HepG2 (cell line): ENCODE measurements around the gene RANBP2. TPM values are rescaled to one million over a fixed set of nuclear protein-coding genes. Genes with fewer than 3 reads are reported as not detected.
A peak's percentile ranks its signal among the peaks of the same experiment; 100 is the strongest.

ENCODE experiments used
- ADNP ChIP-seq: sonication (generic); formaldehyde crosslinking; IDR thresholded peaks from 2 replicates; pipeline ENCODE4 v1.4.0; 2020; ENCODE audit warnings: missing genetic modification reagents
- EED ChIP-seq: sonication (generic); formaldehyde crosslinking; IDR thresholded peaks from 2 replicates; pipeline ENCODE4 v1.5.0; 2020; ENCODE audit warnings: mild to moderate bottlenecking, missing genetic modification reagents
- GTF3A ChIP-seq: sonication (generic); formaldehyde crosslinking; conservative IDR thresholded peaks from 2 replicates; pipeline ENCODE4 v1.4.0; 2020; ENCODE audit warnings: mild to moderate bottlenecking, missing genetic modification reagents
- HDAC6 ChIP-seq: fragments of 200-600 bp; sonication (generic); IDR thresholded peaks from 2 replicates; pipeline ENCODE4 v1.7.0; 2017; ENCODE audit warnings: mild to moderate bottlenecking, antibody characterized with exemption, low read length, low read depth
- PRMT3 ChIP-seq: sonication (generic); formaldehyde crosslinking; IDR thresholded peaks from 2 replicates; pipeline ENCODE4 v1.8.1; 2022; ENCODE audit warnings: low read depth, mild to moderate bottlenecking, moderate library complexity, missing genetic modification reagents, borderline replicate concordance
- RXRB ChIP-seq: IDR thresholded peaks from 2 replicates; pipeline ENCODE4 v1.6.1; 2016; ENCODE audit warnings: borderline replicate concordance, missing genetic modification reagents, missing compliant biosample characterization
- TCF7L2 ChIP-seq: IDR thresholded peaks from 2 replicates; pipeline ENCODE4 v1.6.1; 2011; ENCODE audit warnings: mild to moderate bottlenecking, low read depth, low read length, moderate library complexity
- ZBTB20 ChIP-seq: sonication (generic); formaldehyde crosslinking; IDR thresholded peaks from 2 replicates; pipeline ENCODE4 v1.8.1; 2023; ENCODE audit warnings: missing genetic modification reagents, low read depth, mild to moderate bottlenecking, borderline replicate concordance
- ZBTB8A ChIP-seq: sonication (generic); formaldehyde crosslinking; IDR thresholded peaks from 2 replicates; pipeline ENCODE4 v1.4.0; 2020; ENCODE audit warnings: mild to moderate bottlenecking, low read depth, missing genetic modification reagents, borderline replicate concordance
- ZC3H13 ChIP-seq: sonication (generic); formaldehyde crosslinking; IDR thresholded peaks from 2 replicates; pipeline ENCODE4 v1.8.1; 2023; ENCODE audit warnings: mild to moderate bottlenecking, missing genetic modification reagents, moderate library complexity
- ZIK1 ChIP-seq: sonication (generic); formaldehyde crosslinking; IDR thresholded peaks from 2 replicates; pipeline ENCODE4 v1.5.0; 2020; ENCODE audit warnings: mild to moderate bottlenecking, low read depth, missing genetic modification reagents, borderline replicate concordance
- ZNF180 ChIP-seq: sonication (generic); formaldehyde crosslinking; IDR thresholded peaks from 2 replicates; pipeline ENCODE4 v1.4.0; 2020; ENCODE audit warnings: low read depth, missing genetic modification reagents, borderline replicate concordance
- ZNF383 ChIP-seq: sonication (generic); formaldehyde crosslinking; IDR thresholded peaks from 2 replicates; pipeline ENCODE4 v1.4.0; 2020; ENCODE audit warnings: missing genetic modification reagents, mild to moderate bottlenecking, borderline replicate concordance
- ZNF780A ChIP-seq: sonication (generic); formaldehyde crosslinking; IDR thresholded peaks from 2 replicates; pipeline ENCODE4 v1.8.0; 2022; ENCODE audit warnings: mild to moderate bottlenecking, missing genetic modification reagents, moderate library complexity
- ZNF788 ChIP-seq: sonication (generic); formaldehyde crosslinking; IDR thresholded peaks from 2 replicates; pipeline ENCODE4 v1.5.0; 2020; ENCODE audit warnings: mild to moderate bottlenecking, missing genetic modification reagents, borderline replicate concordance
- ZSCAN25 ChIP-seq: sonication (generic); formaldehyde crosslinking; IDR thresholded peaks from 2 replicates; pipeline ENCODE4 v1.8.0; 2022; ENCODE audit warnings: mild to moderate bottlenecking, missing genetic modification reagents
- polyA plus RNA-seq, 8 experiments: library from polyadenylated mRNA; depleted of rRNA in 3 of 8; stranded (reverse) in 7 of 8; unstranded in 1 of 8; fragments of >200 nt; fragmentation: Illumina TruSeq in 4 of 8; extraction: Trizol in 4 of 8; gene quantifications; 2 replicates each; pipeline versions ENCODE4 v1.2.1 to v1.2.3, GENCODE V29; 2011 to 2016; ENCODE audit warnings: low read depth in 4 of 8, missing spikeins in 1 of 8, mixed read lengths in 1 of 8; ENCODE audit not compliant: insufficient read depth in 1 of 8
- total RNA-seq, 5 experiments: library from RNA; depleted of rRNA; stranded (reverse); fragments of >200 nt; fragmentation: Illumina TruSeq; extraction: Trizol; gene quantifications; 2 replicates each; pipeline ENCODE4 v1.2.3, GENCODE V29; 2016; ENCODE audit warnings: low read depth in 1 of 5
- TF ChIP-seq, protein P1 (sequence below): sonication (generic); formaldehyde crosslinking; IDR thresholded peaks from 2 replicates; pipeline ENCODE4 v1.5.0; 2020; ENCODE audit warnings: mild to moderate bottlenecking, missing genetic modification reagents
- TF ChIP-seq, protein P2 (sequence below): sonication (generic); formaldehyde crosslinking; IDR thresholded peaks from 2 replicates; pipeline ENCODE4 v1.4.0; 2020; ENCODE audit warnings: missing genetic modification reagents
- TF ChIP-seq, protein P3 (sequence below): sonication (generic); formaldehyde crosslinking; IDR thresholded peaks from 2 replicates; pipeline ENCODE4 v1.5.0; 2020; ENCODE audit warnings: mild to moderate bottlenecking, missing genetic modification reagents
- TF ChIP-seq, protein P4 (sequence below): sonication (generic); formaldehyde crosslinking; IDR thresholded peaks from 2 replicates; pipeline ENCODE4 v1.4.0; 2020; ENCODE audit warnings: mild to moderate bottlenecking, missing genetic modification reagents

RANBP2 gene
- total and polyA plus RNA-seq, 2 of the 13 experiments (the other 11 are each of a cell fraction or from before 2014, with no cell fraction given): 12.2 to 87.0 TPM

DNA sequence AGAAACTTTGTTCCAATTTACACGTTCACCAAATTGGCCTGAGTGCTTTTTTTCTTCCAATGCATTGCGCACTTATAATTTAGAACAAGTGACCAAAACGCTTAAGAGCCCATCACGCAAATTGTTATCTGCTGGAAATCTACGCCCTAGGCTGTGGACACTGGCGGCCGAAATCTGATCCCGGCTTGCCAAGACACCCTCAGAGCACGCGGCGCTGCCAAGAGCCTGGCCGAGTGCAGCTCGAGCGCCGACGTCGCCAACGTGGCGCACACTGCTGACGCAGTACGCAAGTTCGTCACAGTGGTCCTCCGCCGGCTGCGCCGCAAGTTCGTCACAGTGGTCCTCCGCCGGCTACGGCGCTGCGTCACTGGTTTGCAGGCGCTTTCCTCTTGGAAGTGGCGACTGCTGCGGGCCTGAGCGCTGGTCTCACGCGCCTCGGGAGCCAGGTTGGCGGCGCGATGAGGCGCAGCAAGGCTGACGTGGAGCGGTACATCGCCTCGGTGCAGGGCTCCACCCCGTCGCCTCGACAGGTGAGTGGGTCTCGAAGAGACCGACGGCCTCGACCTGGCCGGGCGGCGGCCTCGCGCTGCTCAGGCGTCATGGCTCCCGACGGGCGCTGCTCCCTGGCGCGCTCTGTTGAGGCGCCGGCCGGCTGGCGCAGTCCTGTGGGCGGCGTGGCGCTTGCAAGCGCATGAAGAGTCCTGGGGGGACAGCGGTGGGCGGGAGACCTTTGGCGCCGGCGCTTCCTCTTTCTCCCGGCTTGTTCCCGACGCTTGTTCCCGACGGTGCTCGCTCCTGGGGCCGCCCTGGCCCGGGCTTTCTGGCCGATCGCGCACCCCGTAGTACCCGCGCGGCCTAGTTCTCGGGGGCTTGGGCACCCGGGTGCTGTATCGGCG is at the start of gene RANBP2 (continued):
- no peak for TF ChIP-seq ZNF180
- TF ChIP-seq GTF3A (CRISPR knock-in tag): 0 out of 2 replicates have a peak, but pooled peaks have one; percentile 53
- no peak for TF ChIP-seq TCF7L2
- TF ChIP-seq ZNF788 (CRISPR knock-in tag): peak; percentile 99; the same call in 1 of the 2 replicates
- TF ChIP-seq ZSCAN25: peak; percentile 56; the same call in 1 of the 2 replicates
- TF ChIP-seq EED (CRISPR knock-in tag): peak; percentile 90; the same call in 1 of the 2 replicates
- TF ChIP-seq HDAC6: no peak
- TF ChIP-seq, protein P1, sequence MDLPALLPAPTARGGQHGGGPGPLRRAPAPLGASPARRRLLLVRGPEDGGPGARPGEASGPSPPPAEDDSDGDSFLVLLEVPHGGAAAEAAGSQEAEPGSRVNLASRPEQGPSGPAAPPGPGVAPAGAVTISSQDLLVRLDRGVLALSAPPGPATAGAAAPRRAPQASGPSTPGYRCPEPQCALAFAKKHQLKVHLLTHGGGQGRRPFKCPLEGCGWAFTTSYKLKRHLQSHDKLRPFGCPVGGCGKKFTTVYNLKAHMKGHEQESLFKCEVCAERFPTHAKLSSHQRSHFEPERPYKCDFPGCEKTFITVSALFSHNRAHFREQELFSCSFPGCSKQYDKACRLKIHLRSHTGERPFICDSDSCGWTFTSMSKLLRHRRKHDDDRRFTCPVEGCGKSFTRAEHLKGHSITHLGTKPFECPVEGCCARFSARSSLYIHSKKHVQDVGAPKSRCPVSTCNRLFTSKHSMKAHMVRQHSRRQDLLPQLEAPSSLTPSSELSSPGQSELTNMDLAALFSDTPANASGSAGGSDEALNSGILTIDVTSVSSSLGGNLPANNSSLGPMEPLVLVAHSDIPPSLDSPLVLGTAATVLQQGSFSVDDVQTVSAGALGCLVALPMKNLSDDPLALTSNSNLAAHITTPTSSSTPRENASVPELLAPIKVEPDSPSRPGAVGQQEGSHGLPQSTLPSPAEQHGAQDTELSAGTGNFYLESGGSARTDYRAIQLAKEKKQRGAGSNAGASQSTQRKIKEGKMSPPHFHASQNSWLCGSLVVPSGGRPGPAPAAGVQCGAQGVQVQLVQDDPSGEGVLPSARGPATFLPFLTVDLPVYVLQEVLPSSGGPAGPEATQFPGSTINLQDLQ: peak; percentile 98; the same call in 1 of the 2 replicates
- TF ChIP-seq, protein P2, sequence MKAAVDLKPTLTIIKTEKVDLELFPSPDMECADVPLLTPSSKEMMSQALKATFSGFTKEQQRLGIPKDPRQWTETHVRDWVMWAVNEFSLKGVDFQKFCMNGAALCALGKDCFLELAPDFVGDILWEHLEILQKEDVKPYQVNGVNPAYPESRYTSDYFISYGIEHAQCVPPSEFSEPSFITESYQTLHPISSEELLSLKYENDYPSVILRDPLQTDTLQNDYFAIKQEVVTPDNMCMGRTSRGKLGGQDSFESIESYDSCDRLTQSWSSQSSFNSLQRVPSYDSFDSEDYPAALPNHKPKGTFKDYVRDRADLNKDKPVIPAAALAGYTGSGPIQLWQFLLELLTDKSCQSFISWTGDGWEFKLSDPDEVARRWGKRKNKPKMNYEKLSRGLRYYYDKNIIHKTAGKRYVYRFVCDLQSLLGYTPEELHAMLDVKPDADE: peak; percentile 89; the same call in 1 of the 2 replicates
- peak; percentile 94; the same call in 1 of the 2 replicates for TF ChIP-seq ZBTB20 (CRISPR knock-in tag)
- TF ChIP-seq ZNF383 (CRISPR knock-in tag): peak; percentile 95; the same call in 1 of the 2 replicates
- 0 out of 2 replicates have a peak, but pooled peaks have one; percentile 64 for TF ChIP-seq PRMT3
- TF ChIP-seq ZC3H13: peak; percentile 64; the same call in 1 of the 2 replicates
- no peak for TF ChIP-seq ZBTB8A (CRISPR knock-in tag)
- peak; percentile 40; the same call in 1 of the 2 replicates for TF ChIP-seq ADNP (CRISPR knock-in tag)
- TF ChIP-seq, protein P3, sequence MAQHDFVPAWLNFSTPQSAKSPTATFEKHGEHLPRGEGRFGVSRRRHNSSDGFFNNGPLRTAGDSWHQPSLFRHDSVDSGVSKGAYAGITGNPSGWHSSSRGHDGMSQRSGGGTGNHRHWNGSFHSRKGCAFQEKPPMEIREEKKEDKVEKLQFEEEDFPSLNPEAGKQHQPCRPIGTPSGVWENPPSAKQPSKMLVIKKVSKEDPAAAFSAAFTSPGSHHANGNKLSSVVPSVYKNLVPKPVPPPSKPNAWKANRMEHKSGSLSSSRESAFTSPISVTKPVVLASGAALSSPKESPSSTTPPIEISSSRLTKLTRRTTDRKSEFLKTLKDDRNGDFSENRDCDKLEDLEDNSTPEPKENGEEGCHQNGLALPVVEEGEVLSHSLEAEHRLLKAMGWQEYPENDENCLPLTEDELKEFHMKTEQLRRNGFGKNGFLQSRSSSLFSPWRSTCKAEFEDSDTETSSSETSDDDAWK (CRISPR knock-in tag): no peak
- peak; percentile 99 for TF ChIP-seq ZIK1 (CRISPR knock-in tag)
- TF ChIP-seq, protein P4, sequence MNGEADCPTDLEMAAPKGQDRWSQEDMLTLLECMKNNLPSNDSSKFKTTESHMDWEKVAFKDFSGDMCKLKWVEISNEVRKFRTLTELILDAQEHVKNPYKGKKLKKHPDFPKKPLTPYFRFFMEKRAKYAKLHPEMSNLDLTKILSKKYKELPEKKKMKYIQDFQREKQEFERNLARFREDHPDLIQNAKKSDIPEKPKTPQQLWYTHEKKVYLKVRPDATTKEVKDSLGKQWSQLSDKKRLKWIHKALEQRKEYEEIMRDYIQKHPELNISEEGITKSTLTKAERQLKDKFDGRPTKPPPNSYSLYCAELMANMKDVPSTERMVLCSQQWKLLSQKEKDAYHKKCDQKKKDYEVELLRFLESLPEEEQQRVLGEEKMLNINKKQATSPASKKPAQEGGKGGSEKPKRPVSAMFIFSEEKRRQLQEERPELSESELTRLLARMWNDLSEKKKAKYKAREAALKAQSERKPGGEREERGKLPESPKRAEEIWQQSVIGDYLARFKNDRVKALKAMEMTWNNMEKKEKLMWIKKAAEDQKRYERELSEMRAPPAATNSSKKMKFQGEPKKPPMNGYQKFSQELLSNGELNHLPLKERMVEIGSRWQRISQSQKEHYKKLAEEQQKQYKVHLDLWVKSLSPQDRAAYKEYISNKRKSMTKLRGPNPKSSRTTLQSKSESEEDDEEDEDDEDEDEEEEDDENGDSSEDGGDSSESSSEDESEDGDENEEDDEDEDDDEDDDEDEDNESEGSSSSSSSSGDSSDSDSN (CRISPR knock-in tag): peak; percentile 97
- peak; percentile 85 for TF ChIP-seq RXRB (CRISPR knock-in tag)
- TF ChIP-seq ZNF780A (CRISPR knock-in tag): peak; percentile 92; the same call in 1 of the 2 replicates
